Activated naive CD4-positive, alpha-beta T cell treated with anti-CD3 and anti-CD28 coated beads, Interleukin-2, amount 50 U/mL, for 72 hours (primary cell): ENCODE measurements around the gene ZNF138. TPM values are rescaled to one million over a fixed set of nuclear protein-coding genes. Genes with fewer than 3 reads are reported as not detected.

ENCODE experiments used
- ATAC-seq, 2 donors: fragments of 150-1000 bp; cut with Tn5 transposase; 2 replicates each; pipeline ENCODE4 v1.10.0; 2021; ENCODE audit warnings: mild to moderate bottlenecking in 2 of 2, moderate library complexity in 2 of 2
- DNase-seq, 2 donors: peaks; one replicate each; pipeline ENCODE4 v3.0.0; 2021 to 2022; ENCODE audit warnings: low spot score in 2 of 2
- H3K27ac Mint-ChIP-seq, 2 donors: one replicate each; pipeline ENCODE4 v1.8.0; 2022; ENCODE audit warnings: mild to moderate bottlenecking in 2 of 2, mixed read lengths in 2 of 2
- H3K36me3 Mint-ChIP-seq, 2 donors: one replicate each; pipeline ENCODE4 v1.8.0; 2022; ENCODE audit warnings: mixed read lengths in 2 of 2
- H3K9me3 Mint-ChIP-seq, 2 donors: one replicate each; pipeline ENCODE4 v1.8.0; 2022; ENCODE audit warnings: mixed read lengths in 2 of 2
- total RNA-seq, 2 donors: library from RNA; stranded (reverse); gene quantifications; one replicate each; pipeline ENCODE4 v1.2.3, GENCODE V29; 2022

The ZNF138 gene
- total RNA-seq, 2 donors from 2014 or later = 11.1 to 11.3 TPM

- Mint-ChIP-seq H3K9me3 (peaks cover 0 to 4% of the 10 kb centered on the region in 2 donors), H3K27ac (no peak overlapping the region), H3K36me3 (peaks cover 28 to 37% of the 10 kb centered on the region in 2 donors)
- ATAC-seq (no peak), DNase-seq (no peak)
Observed at GRCh38 chr7:64879086-64879730, 85.0 kb downstream of the ZNF138 start.

GRCh38 chr7:64879800-64880199 is 85.6 kb downstream of the ZNF138 start:
- DNase-seq = no peak
- no peak for ATAC-seq
- Mint-ChIP-seq H3K9me3 (peaks cover 0 to 4% of the 10 kb centered on the region in 2 donors), H3K36me3 (peaks cover 34 to 38% of the 10 kb centered on the region in 2 donors), H3K27ac (no peak overlapping the region)

GRCh38 chr7:64880322-64881297 is 86.4 kb downstream of the ZNF138 start:
- Mint-ChIP-seq H3K36me3 (peaks cover 37 to 38% of the 10 kb centered on the region in 2 donors), H3K9me3 (peaks cover 0 to 4% of the 10 kb centered on the region in 2 donors), H3K27ac (no peak overlapping the region)
- ATAC-seq (no peak), DNase-seq (no peak)

GRCh38 chr7:64881461-64882287 is 87.4 kb downstream of the ZNF138 start:
- H3K27ac Mint-ChIP-seq = no peak overlapping the region
- H3K36me3 Mint-ChIP-seq = peaks cover 37 to 38% of the 10 kb centered on the region in 2 donors
- peaks cover 0 to 4% of the 10 kb centered on the region in 2 donors for H3K9me3 Mint-ChIP-seq
- ATAC-seq (no peak), DNase-seq (no peak)

- H3K27ac Mint-ChIP-seq = no peak overlapping the region
- no peak for DNase-seq
- ATAC-seq = peak in 1 of 2 donors; percentile 52
- peaks cover 0 to 4% of the 10 kb centered on the region in 2 donors for H3K9me3 Mint-ChIP-seq
- H3K36me3 Mint-ChIP-seq = peaks cover 32 to 33% of the 10 kb centered on the region in 2 donors
Observed at GRCh38 chr7:64882341-64883112, 88.3 kb downstream of the ZNF138 start.

Other genes with a start within 250 kb of the ZNF138 start
- gene ZNF680, start 231.4 kb upstream of the ZNF138 start, total RNA-seq = 10 to 100 TPM; 14.6 to 22.2 TPM
- 10 to 100 TPM; 10.0 to 22.7 TPM for gene ZNF107, start 128.3 kb upstream of the ZNF138 start, total RNA-seq
- gene ZNF273, start 108.8 kb downstream of the ZNF138 start, total RNA-seq = 10 to 100 TPM; 12.4 to 13.4 TPM
- gene ZNF117, start 196.6 kb downstream of the ZNF138 start, total RNA-seq = 1 to 10 TPM; 2.0 to 2.8 TPM
- 1 to 10 TPM; 8.0 to 9.3 TPM for gene ERV3-1, start 212.3 kb downstream of the ZNF138 start, total RNA-seq